Mesenchymal stem cell (in vitro differentiated cells and primary cell): ENCODE data around the gene CCL4.
"Not testable (repeated sequence)": the region's sequence is repeated elsewhere in the genome, so short reads cannot be mapped to it uniquely, and the experiment has no call there.

Experiments used
- DNase-seq: peaks from one replicate; pipeline ENCODE4 v3.0.0-alpha.2; 2013
- H2AFZ ChIP-seq: one replicate; pipeline ENCODE4 v1.6.1; 2013; ENCODE audit warnings: low read depth, mild to moderate bottlenecking, control low read depth, inconsistent platforms, low read length, moderate library complexity
- H2AK5ac ChIP-seq: 2 replicates; pipeline ENCODE4 v1.6.1; 2013; ENCODE audit warnings: low read length, moderate library complexity, mild to moderate bottlenecking, inconsistent platforms; ENCODE audit not compliant: severe bottlenecking
- H2BK120ac ChIP-seq: one replicate; pipeline ENCODE4 v1.6.1; 2013; ENCODE audit warnings: low read depth, mild to moderate bottlenecking, inconsistent platforms, low read length, moderate library complexity
- H2BK12ac ChIP-seq, 2 experiments: one replicate each; pipeline ENCODE4 v1.6.1; 2013; ENCODE audit warnings: inconsistent platforms in 2 of 2, low read length in 2 of 2, mild to moderate bottlenecking in 2 of 2, moderate library complexity in 2 of 2, control low read depth in 1 of 2
- H2BK15ac ChIP-seq: one replicate; pipeline ENCODE4 v1.6.1; 2013; ENCODE audit warnings: mild to moderate bottlenecking, low read depth, inconsistent platforms; ENCODE audit not compliant: poor library complexity, severe bottlenecking
- H2BK5ac ChIP-seq: 2 replicates; pipeline ENCODE4 v1.6.1; 2013; ENCODE audit warnings: low read depth, mild to moderate bottlenecking, low read length, control low read depth, inconsistent platforms; ENCODE audit not compliant: poor library complexity, severe bottlenecking
- H3K14ac ChIP-seq, 2 experiments: one replicate each; pipeline ENCODE4 v1.6.1; 2013; ENCODE audit warnings: inconsistent platforms in 2 of 2, low read length in 2 of 2, control low read depth in 1 of 2, mild to moderate bottlenecking in 1 of 2, moderate library complexity in 1 of 2
- H3K18ac ChIP-seq, 2 experiments: one replicate each; pipeline ENCODE4 v1.6.1; 2013; ENCODE audit warnings: inconsistent platforms in 2 of 2, low read length in 2 of 2, control low read depth in 1 of 2, low read depth in 1 of 2, mild to moderate bottlenecking in 1 of 2
- H3K23ac ChIP-seq, 2 experiments: one replicate each; pipeline ENCODE4 v1.6.1; 2013; ENCODE audit warnings: inconsistent platforms in 2 of 2, low read length in 2 of 2, mild to moderate bottlenecking in 2 of 2, moderate library complexity in 2 of 2, control low read depth in 1 of 2
- H3K27ac ChIP-seq: 2 replicates; pipeline ENCODE4 v1.5.1; 2013; ENCODE audit warnings: mild to moderate bottlenecking, moderate library complexity, low read length, control low read depth, inconsistent platforms; ENCODE audit not compliant: poor library complexity, severe bottlenecking
- H3K27me3 ChIP-seq, 2 experiments: 2 replicates each; pipeline versions ENCODE4 v1.6.1 to v1.7.0; 2013; ENCODE audit warnings: low read length in 2 of 2, mild to moderate bottlenecking in 2 of 2, moderate library complexity in 2 of 2, control low read depth in 1 of 2, inconsistent platforms in 1 of 2; ENCODE audit not compliant: control insufficient read depth in 1 of 2, insufficient read depth in 1 of 2
- H3K36me3 ChIP-seq, 2 experiments: 2 replicates each; pipeline versions ENCODE4 v1.6.1 to v1.7.0; 2013; ENCODE audit warnings: low read length in 2 of 2, control low read depth in 1 of 2, inconsistent platforms in 1 of 2, low read depth in 1 of 2, mild to moderate bottlenecking in 1 of 2; ENCODE audit not compliant: insufficient read depth in 2 of 2, control insufficient read depth in 1 of 2
- H3K4ac ChIP-seq, 2 experiments: one replicate each; pipeline ENCODE4 v1.6.1; 2013; ENCODE audit warnings: inconsistent platforms in 2 of 2, low read length in 2 of 2, mild to moderate bottlenecking in 2 of 2, moderate library complexity in 2 of 2, control low read depth in 1 of 2, low read depth in 1 of 2
- H3K4me1 ChIP-seq: 2 replicates; pipeline ENCODE4 v1.6.1; 2013; ENCODE audit warnings: low read depth, low read length, control low read depth; ENCODE audit not compliant: control insufficient read depth, insufficient read depth
- H3K4me2 ChIP-seq: 2 replicates; pipeline ENCODE4 v1.6.1; 2013; ENCODE audit warnings: low read length, mild to moderate bottlenecking, inconsistent platforms; ENCODE audit not compliant: poor library complexity, severe bottlenecking
- H3K4me3 ChIP-seq, 2 experiments: 2 replicates each; pipeline versions ENCODE4 v1.5.1 to v1.7.0; 2013; ENCODE audit warnings: low read length in 2 of 2, mild to moderate bottlenecking in 2 of 2, control low read depth in 1 of 2, low read depth in 1 of 2; ENCODE audit not compliant: insufficient read depth in 1 of 2
- H3K79me1 ChIP-seq: replicated peaks from 2 replicates; pipeline ENCODE4 v1.6.1; 2013; ENCODE audit warnings: mild to moderate bottlenecking, control low read depth, low read length, inconsistent platforms; ENCODE audit not compliant: poor library complexity, severe bottlenecking
- H3K9ac ChIP-seq: 2 replicates; pipeline ENCODE4 v1.7.0; 2013; ENCODE audit warnings: mild to moderate bottlenecking, low read length, moderate library complexity
- H3K9me3 ChIP-seq: 2 replicates; pipeline ENCODE4 v1.7.0; 2013; ENCODE audit warnings: mild to moderate bottlenecking, low read length; ENCODE audit not compliant: control insufficient read depth
- H4K8ac ChIP-seq: one replicate; pipeline ENCODE4 v1.6.1; 2013; ENCODE audit warnings: inconsistent platforms, mild to moderate bottlenecking, low read length, moderate library complexity
- H4K91ac ChIP-seq: one replicate; pipeline ENCODE4 v1.6.1; 2013; ENCODE audit warnings: mild to moderate bottlenecking, low read length, inconsistent platforms
- WGBS: methylation state at CpG from one replicate; pipeline ENCODE4 v1.1.7; 2013; ENCODE audit warnings: mixed read lengths; 5-methylcytosine and 5-hydroxymethylcytosine counted together

CCL4 gene

DNA sequence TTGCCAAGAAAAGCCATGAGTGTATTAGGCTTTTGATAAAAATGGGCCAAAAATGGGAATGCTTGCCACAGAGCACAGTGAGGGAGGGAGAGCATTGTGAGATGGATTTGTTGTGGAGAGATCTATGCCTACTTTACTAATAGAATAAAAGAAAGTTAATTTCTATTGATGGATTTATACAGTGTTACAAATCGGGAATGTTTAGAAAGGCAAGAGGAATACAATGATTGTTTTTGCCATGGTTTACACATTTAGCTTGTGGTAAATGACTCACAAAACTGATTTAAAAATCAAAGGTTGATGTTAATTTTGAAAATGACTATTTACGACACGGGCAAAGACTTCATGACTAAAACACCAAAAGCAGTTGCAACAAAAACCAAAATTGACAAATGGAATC lies 16.6 kb downstream of the CCL4 start:
- Histone ChIP-seq H3K27ac (no peak overlapping the region), H4K8ac (no peak overlapping the region), H2BK15ac (no peak overlapping the region), H2AFZ (no peak overlapping the region), H2AK5ac (no peak overlapping the region), H3K18ac (no peak overlapping the region), H2BK5ac (no peak overlapping the region), H3K79me1 (no peaks in the 10 kb centered on the region), H3K4ac (no peak overlapping the region), H3K9me3 (peaks cover 3% of the 10 kb centered on the region), H3K14ac (no peak overlapping the region), H3K23ac (no peak overlapping the region), H4K91ac (no peak overlapping the region), H3K4me2 (no peak overlapping the region), H3K27me3 (peaks cover 0 to 5% of the 10 kb centered on the region in 2 experiments), H3K4me1 (no peaks in the 10 kb centered on the region), H3K36me3 (no peaks in the 10 kb centered on the region), H2BK12ac (no peak overlapping the region), H3K4me3 (no peak overlapping the region), H2BK120ac (no peak overlapping the region), H3K9ac (no peak overlapping the region)
- no peak for DNase-seq
- WGBS, result 94% methylated on average over 1 of the region's 3 CpGs

DNA sequence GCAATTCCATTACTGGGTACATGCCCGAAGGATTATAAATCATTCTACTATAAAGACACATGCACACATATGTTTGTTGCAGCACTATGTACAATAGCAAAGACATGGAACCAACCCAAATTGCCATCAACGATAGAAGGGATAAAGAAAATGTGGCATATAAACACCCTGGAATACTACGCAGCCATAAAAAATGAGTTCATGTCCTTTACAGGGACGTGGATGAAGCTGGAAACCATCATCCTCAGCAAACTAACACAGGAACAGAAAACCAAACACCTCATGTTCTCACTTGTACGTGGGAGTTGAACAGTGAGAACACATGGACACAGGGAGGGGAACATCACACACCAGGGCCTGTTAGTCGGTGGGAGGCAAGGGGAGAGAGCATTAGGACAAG lies 17.5 kb downstream of the CCL4 start:
- not testable (repeated sequence) for H3K14ac ChIP-seq, H2BK120ac ChIP-seq, H3K18ac ChIP-seq, DNase-seq, H4K91ac ChIP-seq, H3K27me3 ChIP-seq, H4K8ac ChIP-seq, H3K27ac ChIP-seq, H3K79me1 ChIP-seq, H3K36me3 ChIP-seq, H3K4ac ChIP-seq, H2BK5ac ChIP-seq, H2BK15ac ChIP-seq, H3K23ac ChIP-seq, H2AK5ac ChIP-seq, H3K4me3 ChIP-seq, H3K4me1 ChIP-seq, H3K9ac ChIP-seq, H2BK12ac ChIP-seq, H3K4me2 ChIP-seq, H2AFZ ChIP-seq
- WGBS, result 78% methylated on average over 6 of the region's 6 CpGs
- peaks cover 12% of the 10 kb centered on the region for H3K9me3 ChIP-seq

DNA sequence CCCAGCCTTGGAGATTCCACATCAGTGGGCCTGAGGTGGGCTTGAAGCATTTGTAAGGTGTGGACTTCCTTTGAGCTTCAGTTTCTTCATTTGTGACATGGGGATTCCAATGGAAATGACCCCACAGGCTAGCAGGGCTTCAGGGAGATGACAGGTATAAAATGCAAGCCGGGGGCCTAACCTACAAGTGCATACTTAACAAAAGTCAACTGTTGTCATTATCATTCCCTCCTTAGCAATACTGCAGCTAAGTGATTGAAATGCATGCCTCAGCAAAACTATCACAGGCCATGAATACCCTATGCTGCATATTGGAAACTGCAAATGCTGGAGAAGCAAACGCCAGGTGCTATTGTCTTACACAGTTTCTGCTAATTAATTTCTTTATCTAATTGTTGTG lies 19.8 kb downstream of the CCL4 start:
- 73% methylated on average over 1 of the region's 2 CpGs for WGBS
- no peaks in the 10 kb centered on the region for H3K4me1 ChIP-seq
- H3K4me3 ChIP-seq, result no peak overlapping the region
- H2BK12ac ChIP-seq, result no peak overlapping the region
- H2AK5ac ChIP-seq, result no peak overlapping the region
- no peaks in the 10 kb centered on the region for H3K79me1 ChIP-seq
- no peak overlapping the region for H2BK15ac ChIP-seq
- H3K4me2 ChIP-seq, result no peak overlapping the region
- H3K9me3 ChIP-seq, result peaks cover 12% of the 10 kb centered on the region
- H3K9ac ChIP-seq, result no peak overlapping the region
- H3K4ac ChIP-seq, result no peak overlapping the region
- H3K23ac ChIP-seq, result no peak overlapping the region
- no peak overlapping the region for H3K18ac ChIP-seq
- H3K36me3 ChIP-seq, result no peaks in the 10 kb centered on the region
- H4K8ac ChIP-seq, result no peak overlapping the region
- H4K91ac ChIP-seq, result no peak overlapping the region
- no peak overlapping the region for H3K27ac ChIP-seq
- peaks cover 0 to 10% of the 10 kb centered on the region in 2 experiments for H3K27me3 ChIP-seq
- no peak overlapping the region for H2BK5ac ChIP-seq
- no peak for DNase-seq
- no peak overlapping the region for H3K14ac ChIP-seq
- no peak overlapping the region for H2AFZ ChIP-seq
- H2BK120ac ChIP-seq, result no peak overlapping the region

DNA sequence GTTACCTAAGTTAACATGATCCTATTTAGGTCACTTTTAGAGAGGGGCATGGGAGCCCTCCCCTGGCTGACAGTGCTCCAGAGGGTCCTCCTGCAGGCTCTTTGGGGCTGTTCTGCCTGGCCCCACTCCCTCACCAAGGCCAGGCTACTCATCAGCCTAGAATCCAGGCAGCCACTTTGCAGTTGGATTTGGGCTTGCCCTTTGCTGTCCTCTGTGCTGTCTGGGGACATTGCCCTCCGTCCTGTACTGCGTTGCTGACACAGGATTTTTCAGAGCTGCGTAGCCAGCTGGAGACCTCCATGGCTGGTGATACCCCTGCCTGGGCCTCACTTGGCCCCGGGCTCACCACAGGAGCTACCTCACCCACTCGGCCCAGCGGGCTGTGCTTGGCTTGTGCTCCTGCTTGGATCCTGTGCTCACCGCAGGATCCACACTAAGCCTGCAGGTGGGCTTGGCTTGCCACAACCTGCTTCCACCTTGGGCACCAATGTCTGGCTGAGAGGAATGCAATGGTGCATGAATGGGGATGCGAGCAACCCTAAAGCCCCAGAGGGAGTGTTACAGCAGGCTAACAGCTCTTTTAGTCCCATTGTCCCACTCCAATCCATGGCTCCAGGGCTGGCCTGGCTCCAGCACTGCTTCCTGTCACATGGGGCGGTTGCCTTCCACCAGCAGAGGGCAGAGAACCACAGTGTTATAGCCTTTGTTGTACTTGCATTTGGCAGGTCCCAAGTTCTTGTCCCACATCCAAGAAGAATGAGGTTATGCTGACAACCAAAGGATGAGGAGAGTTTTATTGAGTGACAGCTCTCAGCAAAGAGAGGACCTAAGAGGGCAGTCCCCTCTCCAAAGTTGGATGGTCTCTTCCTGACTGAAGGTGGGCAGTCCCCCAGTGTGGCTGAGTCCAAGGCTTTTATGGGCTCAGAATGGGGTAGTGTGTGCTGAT lies 21.5 kb downstream of the CCL4 start:
- Histone ChIP-seq H4K91ac (no peak overlapping the region), H3K4ac (no peak overlapping the region), H3K79me1 (no peaks in the 10 kb centered on the region), H2AFZ (no peak overlapping the region), H2BK15ac (no peak overlapping the region), H3K27me3 (peaks cover 0 to 16% of the 10 kb centered on the region in 2 experiments), H3K4me2 (no peak overlapping the region), H3K4me3 (no peak overlapping the region), H4K8ac (no peak overlapping the region), H3K18ac (no peak overlapping the region), H2AK5ac (no peak overlapping the region), H3K4me1 (no peaks in the 10 kb centered on the region), H2BK5ac (no peak overlapping the region), H3K14ac (no peak overlapping the region), H3K23ac (no peak overlapping the region), H3K27ac (no peak overlapping the region), H3K9ac (no peak overlapping the region), H2BK12ac (no peak overlapping the region), H3K9me3 (peaks cover 12% of the 10 kb centered on the region), H2BK120ac (no peak overlapping the region), H3K36me3 (no peaks in the 10 kb centered on the region)
- no peak for DNase-seq
- 82% methylated on average over 9 of the region's 9 CpGs for WGBS
